Measurements from ENCODE around the gene RELL1.

The RELL1 gene

DNA sequence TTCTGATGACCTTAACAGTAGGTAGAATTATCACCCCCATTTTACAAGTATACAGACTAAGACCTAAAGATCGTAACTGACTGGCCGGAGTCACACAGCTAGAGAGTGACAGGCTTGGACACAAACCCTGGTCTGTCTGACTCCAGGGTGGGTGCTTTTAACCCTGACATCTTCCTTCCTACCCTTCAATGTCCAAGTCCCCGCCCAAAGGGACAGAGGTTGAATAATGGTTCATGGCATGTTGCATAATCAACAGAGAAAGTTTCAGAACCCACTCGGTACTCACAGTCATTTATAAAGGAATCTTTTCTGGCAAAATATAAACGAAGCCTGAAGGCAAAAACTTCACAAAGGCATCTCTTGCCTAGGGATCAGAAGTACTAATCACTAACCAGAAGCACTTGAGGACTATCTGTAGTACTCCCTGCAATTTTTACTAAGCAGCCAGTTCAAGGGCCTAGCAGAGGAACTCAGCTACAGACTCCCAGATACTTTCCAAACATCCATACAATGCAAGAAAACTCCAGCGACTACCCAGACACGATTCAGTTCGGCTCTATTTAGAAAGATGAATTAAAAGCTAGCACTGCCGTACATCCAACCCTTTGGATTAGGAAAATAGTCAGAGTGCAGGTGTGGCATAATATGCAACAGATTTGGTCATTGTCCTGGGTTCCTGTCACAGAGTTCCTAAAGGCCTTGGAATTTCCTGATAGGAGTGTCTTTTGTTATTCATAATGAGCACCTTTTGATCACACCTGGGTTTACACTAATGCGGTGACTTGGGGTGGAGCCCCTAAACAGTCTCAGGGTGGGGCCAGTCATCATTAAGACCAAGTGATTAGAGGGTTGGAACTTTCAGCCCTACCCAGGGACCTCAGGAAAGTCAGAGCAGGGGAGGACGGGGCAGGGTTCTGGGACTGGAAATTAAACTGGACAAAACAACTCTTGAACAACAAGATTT, 44.0 kb downstream of the RELL1 start:
- no peak for DNase-seq (ENCODE audit: low read depth in 2 of 2, low spot score in 1 of 2)

DNA sequence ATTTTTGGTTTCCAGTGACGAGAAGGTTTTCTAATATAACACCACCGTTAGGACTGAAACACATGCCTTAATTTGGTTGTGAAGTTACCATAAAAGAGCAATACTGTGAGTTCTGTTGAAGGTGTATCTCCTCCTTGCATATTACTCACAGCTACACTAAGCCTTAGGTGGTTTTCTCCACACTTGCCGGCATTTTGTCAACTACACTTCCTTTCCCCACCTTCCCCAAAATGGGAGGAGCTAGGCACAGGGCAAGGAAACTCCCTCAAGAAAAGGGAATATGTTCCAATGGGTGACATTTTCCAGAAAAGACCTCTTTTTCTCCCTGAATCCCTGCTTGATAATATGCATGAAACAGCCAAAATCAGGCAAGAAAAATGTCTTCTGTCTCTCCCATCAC, 44.8 kb downstream of the RELL1 start:
- no peak for DNase-seq (ENCODE audit: low read depth in 2 of 2, low spot score in 1 of 2)

GRCh38 chr4:37639551-37640285, 46.5 kb downstream of the RELL1 start:
- DNase-seq (ENCODE audit: low read depth in 2 of 2, low spot score in 1 of 2), result no peak

DNA sequence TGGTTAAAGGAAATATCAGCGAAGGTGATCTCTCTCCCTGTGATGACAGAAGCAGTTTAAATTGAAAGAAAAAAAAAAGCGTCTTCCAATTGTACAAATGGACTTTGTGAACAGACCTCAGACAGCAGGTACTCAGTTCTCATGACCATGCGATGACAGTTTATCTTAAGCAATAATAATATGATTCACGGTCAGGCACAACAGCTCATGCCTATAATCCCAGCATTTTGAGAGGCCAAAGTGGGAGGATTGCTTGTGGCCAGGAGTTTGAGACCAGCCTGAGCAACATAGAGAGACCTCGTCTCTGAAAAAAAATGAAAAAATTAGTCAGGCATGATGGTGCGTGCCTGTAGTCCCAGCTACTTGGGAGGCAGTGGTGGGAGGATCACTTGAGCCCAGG, 51.0 kb downstream of the RELL1 start:
- no peak for DNase-seq (ENCODE audit: low read depth in 2 of 2, low spot score in 1 of 2)

DNA sequence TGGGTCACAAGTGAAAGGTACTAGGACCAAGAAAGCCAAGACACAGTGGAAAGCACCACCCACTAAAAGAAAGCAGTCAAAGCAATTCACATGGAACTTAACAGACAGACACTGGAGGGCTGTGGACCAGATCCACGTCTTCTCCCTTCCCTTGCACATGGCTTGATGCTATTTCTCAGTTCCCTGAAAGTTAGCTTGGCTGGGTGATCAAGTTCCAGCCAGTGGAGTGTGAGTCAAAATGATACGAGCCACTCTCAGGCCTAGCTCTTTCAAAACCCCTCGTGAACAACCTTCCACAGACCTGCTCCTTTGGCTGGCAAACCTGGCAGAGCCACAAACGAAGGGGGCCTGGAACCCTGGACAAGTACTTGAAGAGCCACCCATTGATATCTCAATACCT, 52.0 kb downstream of the RELL1 start:
- DNase-seq (ENCODE audit: low read depth in 2 of 2, low spot score in 1 of 2), result no peak

GRCh38 chr4:37632836-37633235, 53.3 kb downstream of the RELL1 start:
- DNase-seq (ENCODE audit: low read depth in 2 of 2, low spot score in 1 of 2), result no peak

- no peak for DNase-seq (ENCODE audit: low read depth in 2 of 2, low spot score in 1 of 2)
Measured at GRCh38 chr4:37631551-37631950, 54.6 kb downstream of the RELL1 start.

GRCh38 chr4:37629713-37630112, 56.5 kb downstream of the RELL1 start:
- DNase-seq (ENCODE audit: low read depth in 2 of 2, low spot score in 1 of 2), result no peak

GRCh38 chr4:37628977-37629609, 57.1 kb downstream of the RELL1 start:
- no peak for DNase-seq (ENCODE audit: low read depth in 2 of 2, low spot score in 1 of 2)

DNA sequence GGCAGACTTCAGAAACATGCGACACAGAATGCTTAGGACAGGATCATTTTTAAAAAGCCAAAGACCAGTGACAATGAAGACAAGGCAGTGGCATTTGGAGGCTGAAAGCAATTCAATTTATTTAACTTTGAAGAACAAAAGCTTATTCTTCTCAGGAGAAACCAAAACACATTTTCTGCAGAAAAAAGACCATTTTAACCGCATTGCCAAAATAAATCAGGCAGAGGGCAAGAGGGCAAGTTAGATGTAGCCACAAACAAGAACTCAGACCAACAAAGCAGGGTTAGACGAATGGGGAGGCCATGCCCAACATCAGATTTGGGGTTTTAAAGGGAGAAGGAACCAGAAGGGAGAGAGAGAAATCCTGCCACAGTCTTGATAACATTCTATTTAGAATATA, 58.9 kb downstream of the RELL1 start:
- no peak for DNase-seq (ENCODE audit: low read depth in 2 of 2, low spot score in 1 of 2)

GRCh38 chr4:37625499-37625898, 60.7 kb downstream of the RELL1 start:
- DNase-seq (ENCODE audit: low read depth in 2 of 2, low spot score in 1 of 2), result no peak

- no peak for DNase-seq (ENCODE audit: low read depth in 2 of 2, low spot score in 1 of 2)
Measured at GRCh38 chr4:37623940-37624339, 62.2 kb downstream of the RELL1 start.

- DNase-seq (ENCODE audit: low read depth in 2 of 2, low spot score in 1 of 2), result no peak
Measured at GRCh38 chr4:37623125-37623524, 63.1 kb downstream of the RELL1 start.

DNA sequence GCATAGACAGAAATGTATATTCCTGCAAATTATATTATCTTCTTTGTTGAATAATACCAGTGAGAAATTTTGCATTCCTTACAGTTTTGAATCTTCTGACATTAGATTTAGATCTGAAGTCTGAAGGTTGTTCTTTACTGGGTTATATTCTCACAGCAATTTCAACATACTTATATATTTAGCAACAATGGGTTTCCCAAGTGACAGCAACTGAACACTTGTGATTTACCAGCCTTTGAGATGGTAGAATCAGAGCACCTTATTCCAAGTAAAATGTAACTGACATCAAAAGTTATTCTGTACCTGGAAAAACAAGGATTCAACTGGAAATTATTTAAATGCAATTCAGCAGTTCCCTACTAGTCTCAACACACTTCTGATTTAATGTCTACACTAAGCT, 66.0 kb downstream of the RELL1 start:
- DNase-seq (ENCODE audit: low read depth in 2 of 2, low spot score in 1 of 2), result no peak

DNA sequence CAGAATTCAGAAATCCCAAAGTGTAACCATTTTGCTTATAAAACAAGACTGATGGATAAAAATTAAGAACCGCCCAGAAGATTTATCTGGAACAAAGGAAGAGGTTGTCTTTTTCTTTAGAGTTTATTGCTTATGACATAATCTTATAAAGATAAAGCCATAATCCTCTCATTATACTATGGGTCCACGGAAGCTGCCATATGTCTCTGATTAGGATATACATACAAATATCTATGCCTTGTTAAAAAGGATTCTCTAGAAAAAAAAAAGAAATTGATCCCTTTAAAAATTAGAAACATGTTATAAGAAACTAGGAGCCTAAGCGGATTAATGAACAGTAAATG, 70.5 kb downstream of the RELL1 start:
- DNase-seq (ENCODE audit: low read depth in 2 of 2, low spot score in 1 of 2), result no peak

- DNase-seq (ENCODE audit: low read depth in 2 of 2, low spot score in 1 of 2), result no peak
Measured at GRCh38 chr4:37615059-37615719, 71.0 kb downstream of the RELL1 start.

DNA sequence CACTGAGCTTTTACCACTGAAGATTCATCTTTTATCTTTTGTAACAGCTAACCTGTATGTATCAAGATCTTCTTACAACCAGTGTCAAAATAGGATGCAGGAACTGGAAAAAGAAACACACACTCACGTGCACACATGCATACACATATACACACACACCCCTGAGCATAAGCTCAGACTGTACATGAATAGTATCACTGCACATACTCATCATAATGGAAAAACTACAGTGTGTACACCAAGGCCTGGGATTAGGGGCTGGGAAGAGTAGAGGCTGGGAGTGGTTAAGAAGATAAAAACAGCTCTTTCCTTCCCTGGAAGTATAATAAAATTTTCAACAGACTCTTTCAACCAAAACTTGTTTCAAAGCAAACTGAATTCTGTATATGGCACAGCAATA, 73.4 kb downstream of the RELL1 start:
- no peak for DNase-seq (ENCODE audit: low read depth in 2 of 2, low spot score in 1 of 2)

DNA sequence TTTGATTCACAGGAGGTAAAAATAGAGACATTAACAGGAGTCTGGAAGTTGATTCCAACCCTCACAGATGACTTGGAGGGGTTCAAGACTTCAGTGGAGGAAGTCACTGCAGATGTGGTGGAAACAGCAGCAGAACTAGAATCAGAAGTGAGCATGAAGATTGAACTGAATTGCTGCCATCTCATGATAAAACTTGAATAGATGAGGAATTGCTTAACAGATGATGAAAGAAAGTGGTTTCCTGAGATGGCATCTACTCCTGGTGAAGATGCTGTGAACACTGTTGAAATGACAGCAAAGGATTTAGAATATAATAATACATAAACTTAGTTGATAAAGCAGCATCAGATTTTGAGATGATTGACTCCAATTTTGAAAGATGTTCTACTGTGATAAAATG, 76.5 kb downstream of the RELL1 start:
- DNase-seq (ENCODE audit: low read depth in 2 of 2, low spot score in 1 of 2), result no peak

- no peak for DNase-seq (ENCODE audit: low read depth in 2 of 2, low spot score in 1 of 2)
Measured at GRCh38 chr4:37607018-37607417, 79.2 kb downstream of the RELL1 start.

DNA sequence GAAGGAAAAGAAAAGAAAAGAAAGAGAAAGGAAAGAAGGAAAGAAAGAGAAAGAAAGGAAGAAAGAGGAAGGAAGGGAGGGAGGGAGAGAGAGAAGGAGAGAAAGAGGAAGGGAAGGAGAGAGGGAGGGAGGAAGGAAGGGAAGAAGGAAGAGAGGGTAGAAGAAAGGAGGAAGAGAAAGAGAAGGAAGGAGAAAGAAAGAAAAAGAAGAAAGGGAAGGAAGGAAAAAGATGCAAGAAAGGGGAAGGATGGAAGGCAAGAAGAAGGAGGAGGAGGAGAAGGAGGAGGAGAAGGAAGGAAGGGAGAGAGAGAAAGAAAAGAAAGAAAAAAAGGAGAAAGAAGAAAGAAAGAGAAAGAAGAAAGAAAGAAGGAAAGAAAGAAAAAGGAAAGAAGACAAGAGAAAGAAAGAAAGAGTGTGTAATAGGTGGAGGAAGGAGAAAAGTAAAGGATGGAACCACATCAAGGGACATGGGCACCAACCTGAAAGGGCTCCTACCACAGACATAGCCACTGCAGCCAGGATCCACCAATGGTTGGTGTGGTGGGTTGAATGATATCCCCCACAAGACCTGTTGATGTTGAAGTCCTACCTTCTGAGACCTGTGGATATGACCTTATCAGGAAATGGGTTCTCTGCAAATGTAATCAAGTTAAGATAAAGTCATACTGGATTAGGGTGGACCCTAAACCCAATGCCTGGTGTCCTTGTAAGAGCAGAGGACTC, 80.2 kb downstream of the RELL1 start:
- DNase-seq (ENCODE audit: low read depth in 2 of 2, low spot score in 1 of 2), result no peak

GRCh38 chr4:37604461-37604860, 81.7 kb downstream of the RELL1 start:
- DNase-seq (ENCODE audit: low read depth in 2 of 2, low spot score in 1 of 2), result no peak

All from stimulated activated CD8-positive, alpha-beta memory T cell treated with anti-CD3 and anti-CD28 coated beads, Interleukin-4, amount 100 ng/mL, for 1 hour (primary cell).